RWPE1 (cell line): ENCODE data around the gene ODAPH.

Source experiments
- CTCF ChIA-PET: fragments of 350-600 bp; sonication (Branson Sonifier 250); formaldehyde crosslinking; extraction: SDS; loops from one replicate; lab custom pipeline; 2021; lab: Yijun Ruan, JAX
- POLR2A ChIA-PET: fragments of 400-600 bp; formaldehyde crosslinking; extraction: SDS; loops from one replicate; lab custom pipeline; 2020; ENCODE audit warnings: antibody characterized with exemption; ENCODE audit not compliant: low non-redundant PET; lab: Yijun Ruan, JAX
- DNase-seq: peaks from one replicate; pipeline ENCODE4 v3.0.0; 2012; ENCODE audit warnings: low spot score
- H3K27ac ChIP-seq: fragments of 450-650 bp; 2 replicates; pipeline ENCODE4 v1.5.1; 2017
- CTCF ChIP-seq: fragments of 450-650 bp; conservative IDR thresholded peaks from 2 replicates; pipeline ENCODE4 v1.5.1; 2017; ENCODE audit warnings: low read depth, mild to moderate bottlenecking

ODAPH gene

GRCh38 chr4:75545526-75545925 lies 10.3 kb upstream of the ODAPH start:
- H3K27ac ChIP-seq, result no peak overlapping the region
- POLR2A ChIA-PET, result no interaction called here
- CTCF ChIA-PET, result no interaction called here
- TF ChIP-seq CTCF, result no peak
- DNase-seq, result no peak

GRCh38 chr4:75547647-75548387 lies 8.0 kb upstream of the ODAPH start:
- no peak overlapping the region for H3K27ac ChIP-seq
- ChIA-PET CTCF (no interaction called here), POLR2A (no interaction called here)
- TF ChIP-seq CTCF, result no peak
- DNase-seq, result no peak

GRCh38 chr4:75549019-75549418 lies 6.8 kb upstream of the ODAPH start:
- ChIA-PET POLR2A (no interaction called here), CTCF (no interaction called here)
- no peak for TF ChIP-seq CTCF
- DNase-seq, result no peak
- no peak overlapping the region for H3K27ac ChIP-seq

- no peak for TF ChIP-seq CTCF
- ChIA-PET POLR2A (no interaction called here), CTCF (no interaction called here)
Measured at GRCh38 chr4:75552452-75552851, 3.4 kb upstream of the ODAPH start.

GRCh38 chr4:75557696-75558095 lies 1.8 kb downstream of the ODAPH start:
- no peak overlapping the region for H3K27ac ChIP-seq
- DNase-seq, result no peak
- no peak for TF ChIP-seq CTCF
- ChIA-PET POLR2A (no interaction called here), CTCF (interaction anchor here (0.6 kb wide), 2 partner anchors 41 to 1297 kb away, joined by 3 read pairs; no protein-coding TSS in a partner anchor)

More at GRCh38 chr4:75552452-75552851, 3.4 kb upstream of the ODAPH start:
- DNase-seq, result no peak
- H3K27ac ChIP-seq, result no peak overlapping the region

GRCh38 chr4:75561789-75562188 lies 5.9 kb downstream of the ODAPH start:
- ChIA-PET POLR2A (interaction anchor here (0.7 kb wide), 1 partner anchor 65 kb away, joined by 6 read pairs; no protein-coding TSS in a partner anchor), CTCF (interaction anchor here (0.6 kb wide), 1 partner anchor 784 kb away, joined by 5 read pairs; no protein-coding TSS in a partner anchor)
- DNase-seq, result no peak
- TF ChIP-seq CTCF, result no peak
- H3K27ac ChIP-seq, result no peak overlapping the region
